Stimulated activated CD8-positive, alpha-beta memory T cell treated with anti-CD3 and anti-CD28 coated beads, Interleukin-15, amount 100 ng/mL, for 48 hours (primary cell): Measurements from ENCODE around the gene USH2A.

ENCODE experiments used
- DNase-seq, 2 donors: peaks; one replicate each; pipeline ENCODE4 v3.0.0-alpha.2; 2020; ENCODE audit warnings: low read depth in 2 of 2

Gene USH2A

DNA sequence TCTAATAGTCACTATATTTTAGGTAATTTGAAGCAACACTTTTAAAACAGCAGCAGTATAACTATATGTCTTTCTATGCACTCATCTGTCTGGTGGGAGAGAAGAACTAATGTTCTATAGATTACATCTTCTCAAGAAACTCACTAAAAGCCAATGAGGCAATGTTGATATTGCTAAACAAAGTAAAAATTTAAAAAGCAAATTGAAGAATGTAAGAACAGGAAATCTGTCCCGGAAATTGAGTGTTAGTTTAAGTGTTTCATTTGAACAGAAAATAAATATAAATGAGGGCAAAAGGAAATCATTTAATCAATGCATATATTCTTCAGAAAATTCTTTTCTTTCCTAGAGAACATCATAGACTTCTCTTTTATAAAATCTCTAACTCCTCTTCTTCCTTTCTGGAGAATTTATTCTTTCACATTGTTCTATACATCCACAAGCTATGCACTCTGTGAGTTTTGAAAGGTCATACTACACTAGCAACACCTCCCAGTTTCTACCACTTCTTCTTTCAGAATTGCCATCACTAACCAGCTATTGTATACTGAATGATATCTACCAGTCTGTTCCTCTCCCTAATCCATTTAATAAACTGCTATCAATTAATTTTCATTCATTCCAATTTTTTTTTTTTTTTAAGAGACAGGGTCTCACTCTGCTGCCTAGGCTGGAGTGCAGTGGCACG lies 153.0 kb downstream of the USH2A start:
- no peak for DNase-seq

DNA sequence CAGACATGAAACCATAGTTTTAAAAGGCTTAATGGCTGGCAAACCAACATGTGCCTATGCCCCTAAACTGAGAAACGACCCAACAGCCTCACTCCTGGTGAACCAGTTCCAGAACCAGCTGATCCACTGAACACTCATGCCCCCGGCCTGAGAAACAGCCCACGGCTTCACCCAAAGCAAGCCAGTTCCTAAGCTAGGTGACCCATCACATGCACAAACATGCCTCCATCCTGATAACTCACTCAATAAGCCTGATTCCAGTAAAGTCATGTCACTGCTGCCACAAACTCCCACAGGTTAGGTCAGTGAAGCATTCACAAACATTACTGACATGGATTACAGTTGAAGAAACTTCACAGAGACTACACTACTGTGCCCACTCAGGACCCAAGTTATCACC lies 161.6 kb downstream of the USH2A start:
- no peak for DNase-seq

DNA sequence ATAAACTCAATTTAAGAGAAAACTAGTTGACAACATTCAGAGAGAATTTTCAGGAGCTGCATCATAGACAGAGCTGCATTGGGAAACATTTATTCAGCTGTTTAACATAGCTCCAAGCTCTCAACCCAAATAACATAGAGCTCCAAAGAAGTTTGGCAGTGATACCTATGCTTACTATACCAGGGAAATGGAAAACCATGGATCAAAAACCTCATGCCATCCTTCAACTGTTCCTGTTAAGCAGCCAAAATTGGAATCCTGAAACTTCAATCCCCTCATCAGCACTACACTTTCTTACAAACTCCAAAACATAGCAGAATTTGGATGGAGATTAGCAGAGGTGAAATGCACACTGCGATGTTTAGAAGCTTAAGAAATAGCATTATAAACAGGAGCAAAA lies 164.4 kb downstream of the USH2A start:
- no peak for DNase-seq

DNA sequence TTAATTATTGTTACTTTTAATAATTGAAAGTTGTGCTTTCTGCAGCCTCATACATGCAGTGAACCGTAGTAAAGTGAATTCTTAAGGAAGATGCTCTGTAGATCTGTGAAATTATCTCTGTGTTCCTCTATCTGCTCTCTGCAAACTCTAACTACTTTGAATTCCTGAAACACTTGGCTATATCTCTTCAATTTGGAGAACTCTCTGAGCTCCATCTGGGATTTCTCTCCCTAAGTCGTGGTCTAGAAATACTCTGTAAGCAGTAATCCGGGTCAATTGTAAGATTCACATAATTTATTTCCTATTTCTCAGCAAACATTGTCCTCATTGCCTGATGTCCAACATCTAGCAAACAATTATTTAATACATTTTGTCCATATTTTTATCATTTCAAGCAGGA lies 164.9 kb downstream of the USH2A start:
- DNase-seq, result no peak

DNA sequence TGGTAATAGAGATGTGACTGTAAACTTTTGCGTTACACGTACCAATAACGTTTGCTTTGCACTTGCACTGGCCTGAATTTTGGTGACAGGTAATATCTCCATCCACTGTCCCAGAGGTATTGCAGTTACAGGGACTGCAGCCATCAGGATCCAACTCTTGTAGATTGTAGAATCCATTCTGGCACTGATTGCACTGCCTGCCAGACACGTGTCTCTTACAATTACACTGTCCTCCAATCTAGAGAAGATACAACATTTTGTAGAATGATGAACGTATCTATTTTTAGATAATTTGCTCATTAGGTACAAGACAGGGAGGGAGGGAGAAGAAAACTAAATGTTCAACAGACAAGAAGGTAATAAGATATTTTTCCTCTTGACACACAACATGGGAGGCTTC lies 172.4 kb downstream of the USH2A start:
- DNase-seq, result no peak

DNA sequence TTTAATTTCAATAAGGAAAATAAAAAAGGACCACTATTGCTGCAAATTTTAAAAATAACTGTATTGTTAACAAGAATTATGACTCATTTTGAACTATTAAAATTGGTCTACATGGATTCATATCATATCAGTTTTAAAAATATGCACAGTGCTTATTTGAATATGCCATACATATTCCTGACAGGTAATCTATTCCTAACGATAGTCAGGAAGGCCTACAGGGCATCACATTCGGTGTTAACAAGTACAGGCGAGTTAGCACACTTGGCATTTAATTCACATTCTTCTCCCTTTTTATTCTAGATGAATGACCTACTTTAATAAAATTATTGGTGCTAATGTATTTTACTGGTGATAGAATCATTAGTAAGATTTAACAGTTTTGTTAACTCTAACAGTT lies 174.6 kb downstream of the USH2A start:
- no peak for DNase-seq

DNA sequence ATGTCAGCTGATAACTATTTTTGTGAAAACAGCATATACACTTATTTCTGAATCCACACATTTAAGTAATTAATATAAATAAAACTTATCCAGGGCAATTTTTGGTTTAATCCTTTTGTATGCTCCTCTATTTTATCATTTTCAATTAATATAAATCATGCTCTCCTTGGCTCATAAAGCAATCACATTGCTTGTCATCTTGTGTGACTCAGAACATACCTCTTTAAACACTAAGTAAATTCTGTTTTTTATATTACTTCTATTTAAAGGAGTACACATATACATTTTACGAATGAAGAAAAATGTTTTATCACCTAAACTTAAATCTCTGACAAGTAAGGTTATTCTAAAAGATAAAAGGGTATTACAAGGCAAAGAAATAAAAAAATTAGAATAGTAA lies 175.3 kb downstream of the USH2A start:
- no peak for DNase-seq

DNA sequence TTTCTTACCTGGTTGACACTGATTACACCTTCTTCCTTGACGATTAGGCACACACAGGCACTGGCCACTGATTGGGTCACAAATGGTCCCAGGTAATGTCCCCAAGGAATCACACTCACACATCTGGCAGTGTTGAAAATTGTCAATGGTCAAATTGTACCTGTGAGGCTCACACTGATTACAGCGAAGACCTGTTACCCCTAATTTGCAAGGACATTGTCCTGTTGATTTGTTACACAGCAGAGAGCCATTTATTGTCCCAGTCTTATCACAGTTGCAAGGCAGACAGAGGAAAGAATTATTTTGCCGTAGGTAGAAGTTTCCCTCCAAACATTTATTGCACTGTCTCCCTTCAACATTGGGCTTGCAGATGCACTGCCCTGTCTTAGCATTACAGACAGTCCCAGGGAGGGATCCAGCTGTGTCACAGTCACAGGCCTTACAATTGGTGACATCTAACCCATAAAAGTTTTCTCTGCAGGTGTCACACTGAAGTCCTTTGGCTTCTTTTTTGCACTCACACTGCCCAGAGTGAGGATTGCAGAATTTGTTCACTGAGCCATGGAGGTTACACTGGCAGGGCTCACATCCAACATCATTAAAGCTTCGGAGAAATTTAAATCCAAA lies 176.6 kb downstream of the USH2A start:
- no peak for DNase-seq

DNA sequence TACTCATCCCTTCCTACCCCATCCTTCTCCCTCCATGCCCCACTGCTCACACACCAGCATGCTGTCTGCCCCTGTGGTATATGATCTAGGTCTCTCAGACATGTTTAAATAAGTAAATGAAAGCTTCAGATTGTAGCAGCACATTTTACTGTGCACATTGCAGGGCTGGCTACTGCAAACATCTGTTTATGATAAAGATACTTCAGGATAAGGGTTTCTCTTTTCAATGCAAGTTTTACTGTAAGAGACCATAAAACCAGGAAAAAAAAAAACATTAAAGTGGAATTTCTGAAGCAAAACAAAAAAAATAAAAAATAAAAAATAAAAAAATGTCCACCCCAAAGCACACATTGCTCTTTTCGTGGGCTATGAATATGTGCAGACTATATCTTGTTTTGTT lies 184.4 kb downstream of the USH2A start:
- no peak for DNase-seq

DNA sequence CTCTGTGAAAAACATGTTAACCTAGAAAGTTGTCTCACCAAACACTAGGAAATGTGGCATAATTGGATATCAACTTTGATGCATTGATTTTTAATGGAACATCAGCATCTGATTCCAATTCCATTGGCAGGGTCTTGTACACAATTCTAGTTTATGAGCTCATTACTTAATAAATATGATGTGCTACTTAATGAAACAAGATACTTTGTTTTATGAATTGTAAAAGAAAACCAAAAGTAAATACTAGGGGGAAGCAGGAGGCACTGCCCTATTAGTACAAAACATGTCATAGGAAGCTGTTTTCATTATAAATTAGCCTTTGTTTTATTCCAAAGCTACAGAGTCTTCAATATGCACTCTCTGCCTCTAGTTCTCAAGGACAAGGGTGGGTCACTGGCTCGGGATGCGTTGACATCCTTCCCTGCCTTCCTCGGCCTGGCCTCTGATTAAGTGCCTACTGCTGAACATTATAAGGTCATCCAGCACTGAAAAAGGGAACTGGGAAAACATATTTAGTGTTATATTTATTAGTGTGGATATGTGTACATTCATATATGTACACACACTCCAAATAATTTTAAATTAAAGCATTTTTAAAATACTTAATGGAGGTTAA lies 185.2 kb downstream of the USH2A start:
- no peak for DNase-seq

DNA sequence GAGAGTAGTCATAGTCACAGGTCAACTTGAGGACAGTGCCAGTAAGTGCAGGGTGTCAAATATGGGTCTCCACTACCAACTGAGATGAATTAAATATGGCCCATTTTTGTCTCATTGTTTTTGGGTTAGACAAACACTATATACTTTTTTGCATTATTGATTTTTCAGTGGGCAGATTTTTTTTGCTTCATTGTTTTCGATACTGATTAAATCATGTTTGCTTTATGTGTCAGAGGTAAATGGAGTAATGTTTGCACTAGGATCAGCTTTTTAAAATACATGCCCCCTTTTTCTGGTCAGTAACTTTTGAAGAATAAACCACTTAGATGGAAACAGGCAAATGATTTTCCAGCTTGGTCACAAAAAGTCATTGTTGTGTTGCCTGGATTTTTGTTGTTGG lies 199.0 kb downstream of the USH2A start:
- no peak for DNase-seq

DNA sequence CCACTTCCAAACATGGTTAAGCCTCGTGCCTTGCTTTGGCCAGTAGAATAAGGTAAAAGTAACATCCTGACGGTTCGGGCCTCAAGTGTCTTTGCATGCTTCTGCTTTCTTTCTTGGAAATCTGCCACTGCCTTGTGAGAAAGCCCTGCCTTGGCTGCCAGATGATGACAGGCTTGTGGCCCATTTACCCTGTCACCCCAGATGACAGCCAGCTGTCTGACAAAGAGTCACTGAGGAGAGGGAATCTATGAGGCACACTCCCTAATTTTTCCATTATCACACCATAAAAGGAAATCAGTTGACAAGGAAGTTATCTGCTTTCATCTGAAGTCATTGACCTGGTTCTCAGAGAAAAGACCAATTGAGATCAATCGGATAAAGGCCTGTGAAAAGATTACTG lies 199.8 kb downstream of the USH2A start:
- DNase-seq, result no peak

DNA sequence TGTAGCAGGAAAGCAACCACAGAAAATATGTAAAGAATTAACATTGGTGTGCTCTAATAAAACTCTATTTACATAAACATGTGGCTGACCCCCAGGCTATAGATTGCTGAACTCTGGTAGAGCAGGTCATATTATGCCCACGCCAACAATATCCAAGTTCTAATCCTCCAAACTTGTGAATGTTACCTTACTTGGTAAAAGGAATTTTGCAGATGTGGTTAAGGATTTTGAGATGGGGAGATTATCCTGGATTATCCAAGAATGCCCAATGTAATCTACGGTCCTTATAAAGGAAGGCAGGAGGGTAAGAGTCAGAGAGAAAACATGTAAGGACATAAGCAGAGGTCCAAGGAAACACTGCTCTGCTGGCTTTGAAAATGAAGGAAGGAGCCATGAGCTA lies 201.0 kb downstream of the USH2A start:
- DNase-seq, result no peak

DNA sequence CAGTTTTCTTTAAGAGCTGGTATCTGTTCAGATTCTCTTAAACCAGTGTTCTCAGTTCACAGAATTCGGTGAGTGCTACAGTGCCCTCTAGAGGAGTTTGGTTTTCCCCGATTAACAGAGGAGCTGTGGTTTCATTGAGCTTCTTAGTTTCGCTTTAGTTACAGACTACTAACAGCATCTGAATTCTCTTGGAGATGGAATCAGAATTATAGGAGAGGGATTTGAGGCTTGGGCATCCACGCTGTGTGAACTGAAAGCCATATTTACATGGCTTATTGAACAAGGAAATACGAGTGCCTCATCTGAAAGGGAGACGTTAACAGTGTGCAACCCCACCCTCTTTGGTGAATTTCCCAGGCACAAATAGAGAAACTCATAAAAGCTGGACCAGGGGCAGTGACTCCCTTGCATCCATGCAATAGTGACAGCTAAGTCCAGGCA lies 202.0 kb downstream of the USH2A start:
- no peak for DNase-seq

DNA sequence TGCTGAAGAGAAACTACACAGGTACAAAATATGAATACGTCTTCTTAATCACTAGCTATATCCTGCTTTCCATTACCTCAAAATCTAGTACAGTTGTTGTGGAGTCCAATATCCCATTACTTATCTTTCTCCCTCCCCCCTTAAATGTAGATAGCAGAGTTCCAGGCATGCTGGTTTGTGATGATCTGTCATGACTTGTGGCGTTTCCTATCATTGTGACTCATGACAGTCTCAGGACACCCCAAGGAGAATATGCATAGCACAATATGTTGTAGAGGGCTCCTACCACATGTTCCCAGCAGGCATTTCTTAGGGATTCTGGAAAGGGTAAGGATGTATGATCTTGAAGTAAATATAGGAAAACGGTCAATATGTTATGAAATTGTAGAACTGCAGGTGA lies 206.9 kb downstream of the USH2A start:
- no peak for DNase-seq

DNA sequence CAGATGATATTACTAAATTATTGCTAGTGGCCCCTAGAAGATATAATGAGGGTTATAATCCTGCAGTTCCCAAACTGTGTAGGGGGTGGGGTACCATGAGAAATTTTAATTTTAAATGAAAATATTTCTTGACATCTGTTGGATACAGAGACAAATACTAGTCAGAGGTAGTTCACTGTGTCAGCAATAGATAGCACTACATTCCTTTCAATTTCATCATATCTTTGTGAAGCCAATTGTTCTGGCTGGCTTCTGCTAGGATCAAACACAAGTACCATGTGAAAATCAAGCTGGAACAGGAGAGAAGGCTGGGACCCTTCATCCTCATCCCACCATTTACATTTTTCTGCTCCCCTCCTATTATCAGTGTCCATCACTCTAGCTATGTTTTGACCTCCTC lies 208.1 kb downstream of the USH2A start:
- DNase-seq, result no peak

DNA sequence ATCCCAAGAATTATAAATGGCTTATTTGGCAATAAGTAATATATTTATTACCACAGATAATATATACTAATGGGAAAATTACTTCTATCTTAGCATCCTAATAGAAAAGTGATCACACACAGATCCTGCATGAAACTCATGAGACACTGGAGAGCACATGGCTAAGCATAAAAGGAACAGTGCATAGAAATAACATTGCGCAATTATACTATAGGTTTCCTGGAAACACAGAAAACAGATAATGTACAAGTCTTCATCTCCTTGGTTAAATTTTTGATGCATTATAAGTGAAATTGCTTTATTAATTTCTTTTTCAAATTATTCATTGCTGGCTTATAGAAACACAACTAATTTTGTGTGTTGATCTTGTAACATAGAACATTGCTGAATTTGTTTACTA lies 210.4 kb downstream of the USH2A start:
- DNase-seq, result no peak

DNA sequence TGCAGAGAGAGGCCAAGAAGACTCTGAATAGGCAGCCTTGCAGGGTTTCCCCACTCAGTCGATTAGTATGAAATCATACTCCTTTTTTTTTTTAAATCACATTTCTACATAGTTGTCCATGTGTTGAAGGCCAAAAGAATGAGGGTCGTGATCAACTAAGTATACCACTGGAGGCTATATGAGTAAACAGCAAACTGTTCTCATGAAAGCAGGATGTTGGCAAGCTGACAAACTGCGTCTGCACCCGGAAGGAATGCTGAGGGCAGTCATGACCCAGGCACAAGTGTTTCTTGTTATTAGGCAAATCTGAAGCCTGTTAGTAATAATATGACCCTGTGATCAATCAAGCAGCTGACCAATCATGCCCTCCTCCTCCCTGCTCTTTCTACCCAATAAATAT lies 213.2 kb downstream of the USH2A start:
- DNase-seq, result no peak

DNA sequence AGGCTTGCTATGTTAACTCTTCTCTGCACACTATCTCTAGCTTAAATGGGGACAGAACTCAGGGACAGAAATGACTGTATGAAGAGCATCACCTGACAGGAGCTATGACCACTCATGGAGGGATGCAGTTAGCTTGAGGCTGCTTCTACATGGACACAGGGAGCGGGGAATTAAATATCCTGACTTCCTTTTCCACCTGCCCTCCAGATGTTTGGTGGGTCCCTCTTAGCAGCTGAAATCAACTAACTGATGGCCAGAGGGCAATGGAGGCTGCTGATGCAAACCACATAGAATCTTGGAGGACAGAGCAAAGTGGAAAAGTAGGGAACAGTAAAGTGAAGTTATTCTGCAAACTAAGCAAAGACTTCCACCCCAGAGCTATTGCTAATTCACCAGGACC lies 214.1 kb downstream of the USH2A start:
- no peak for DNase-seq

DNA sequence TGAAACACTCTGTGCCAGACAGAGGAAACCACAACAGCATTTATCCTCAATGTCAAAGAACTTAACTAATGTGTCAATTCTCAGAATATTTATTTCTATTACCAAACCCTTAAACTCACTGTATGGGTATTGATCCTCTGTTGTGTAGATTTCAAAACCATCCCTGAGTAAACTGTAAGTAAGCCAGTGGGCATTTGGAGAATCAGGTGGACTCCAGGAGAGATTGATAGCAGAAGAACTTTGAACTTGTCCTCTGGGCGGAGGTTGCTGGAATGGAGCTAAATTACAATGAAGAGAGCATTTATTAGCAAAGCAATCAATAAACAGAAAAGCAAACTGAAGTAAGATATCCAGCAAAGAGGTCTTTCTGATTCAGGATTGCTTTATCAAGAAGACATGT lies 216.1 kb downstream of the USH2A start:
- no peak for DNase-seq

DNA sequence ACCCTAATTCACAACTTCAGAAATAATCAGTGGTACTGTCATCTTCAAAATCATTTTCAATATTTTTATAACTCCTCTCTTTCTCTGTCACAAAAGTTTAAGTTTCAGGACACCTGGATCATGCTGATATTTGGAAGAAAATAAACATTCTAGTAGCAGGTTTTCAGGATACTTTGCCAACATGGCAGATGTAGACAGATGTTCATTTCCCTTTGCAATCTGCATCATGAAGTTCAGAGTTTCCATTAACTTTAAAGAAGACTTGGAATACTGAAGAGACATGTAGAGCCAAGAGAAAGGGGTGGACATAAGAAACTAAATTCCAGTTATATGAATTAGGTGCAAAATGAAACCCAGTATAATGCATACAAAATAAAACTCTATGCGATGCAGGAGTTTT lies 218.1 kb downstream of the USH2A start:
- no peak for DNase-seq

DNA sequence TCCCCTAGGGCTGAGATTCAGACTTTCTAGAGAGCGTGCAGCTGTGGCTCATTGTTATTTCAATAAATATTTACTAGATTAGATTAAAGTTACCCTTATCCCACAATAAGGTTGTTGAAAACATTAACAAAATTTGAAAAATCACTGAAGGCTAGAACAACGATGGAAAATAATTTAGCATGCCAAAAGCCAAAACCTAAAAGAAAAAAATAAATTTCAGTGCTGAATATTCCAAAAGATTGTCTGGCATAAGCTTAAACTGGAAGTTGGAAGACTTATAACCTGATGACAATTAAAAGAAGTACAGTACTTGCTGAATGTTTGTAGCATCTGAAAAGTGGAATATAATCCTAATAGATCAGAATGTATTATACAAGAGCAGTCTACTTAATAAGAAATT lies 221.3 kb downstream of the USH2A start:
- DNase-seq, result no peak

DNA sequence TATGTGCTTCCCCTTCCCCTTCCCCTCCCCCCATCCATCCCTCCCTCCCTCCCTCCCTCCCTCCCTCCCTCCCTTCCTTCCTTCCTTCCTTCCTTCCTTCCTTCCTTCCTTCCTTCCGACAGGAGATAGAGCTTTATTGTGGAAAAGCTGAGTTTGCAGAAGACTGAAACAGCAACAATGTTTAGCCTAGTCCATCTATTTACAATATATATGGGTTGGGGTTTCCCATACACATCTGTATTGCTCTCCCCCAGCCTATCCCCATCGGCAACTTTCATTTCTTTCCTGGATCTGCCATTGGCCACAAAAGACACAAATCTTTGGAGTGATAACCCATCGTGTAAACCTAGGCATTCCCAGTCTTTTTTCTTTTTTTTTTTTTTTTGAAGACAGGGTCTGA lies 222.3 kb downstream of the USH2A start:
- DNase-seq, result no peak

DNA sequence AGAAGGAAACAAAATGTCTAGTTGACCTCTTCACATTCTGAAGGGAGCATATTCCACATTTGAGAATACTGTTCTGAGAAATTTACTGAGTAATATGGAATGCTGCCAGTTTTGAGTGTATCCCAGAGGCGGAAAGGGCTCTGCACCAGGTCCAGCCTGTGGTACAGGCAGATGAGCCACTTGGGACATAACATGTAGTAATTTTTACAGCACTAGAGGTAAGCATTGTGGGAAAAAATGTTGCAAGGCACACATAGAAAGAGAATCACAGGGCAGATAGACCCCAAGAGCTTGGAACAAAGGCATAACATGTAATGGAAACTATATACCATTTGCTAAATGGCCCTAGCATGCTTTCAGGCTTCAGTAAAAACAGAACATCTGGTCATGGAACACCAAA lies 228.5 kb downstream of the USH2A start:
- no peak for DNase-seq
